DOHH2 (cell line): ENCODE measurements around the gene LCN9.

ENCODE experiments used
- EZH2phosphoT487 ChIP-seq: fragments of 200-600 bp; sonication (generic); IDR thresholded peaks from 2 replicates; pipeline ENCODE4 v1.6.1; 2017; ENCODE audit warnings: borderline replicate concordance, mild to moderate bottlenecking, antibody characterized with exemption, low read length, moderate library complexity, mixed read lengths
- TF ChIP-seq, protein P1 (sequence below): fragments of 200-600 bp; sonication (generic); IDR thresholded peaks from one replicate; pipeline ENCODE4 v1.5.1; 2014; ENCODE audit warnings: antibody characterized with exemption, mild to moderate bottlenecking, low read depth, low read length; ENCODE audit not compliant: poor library complexity, severe bottlenecking

DNA sequence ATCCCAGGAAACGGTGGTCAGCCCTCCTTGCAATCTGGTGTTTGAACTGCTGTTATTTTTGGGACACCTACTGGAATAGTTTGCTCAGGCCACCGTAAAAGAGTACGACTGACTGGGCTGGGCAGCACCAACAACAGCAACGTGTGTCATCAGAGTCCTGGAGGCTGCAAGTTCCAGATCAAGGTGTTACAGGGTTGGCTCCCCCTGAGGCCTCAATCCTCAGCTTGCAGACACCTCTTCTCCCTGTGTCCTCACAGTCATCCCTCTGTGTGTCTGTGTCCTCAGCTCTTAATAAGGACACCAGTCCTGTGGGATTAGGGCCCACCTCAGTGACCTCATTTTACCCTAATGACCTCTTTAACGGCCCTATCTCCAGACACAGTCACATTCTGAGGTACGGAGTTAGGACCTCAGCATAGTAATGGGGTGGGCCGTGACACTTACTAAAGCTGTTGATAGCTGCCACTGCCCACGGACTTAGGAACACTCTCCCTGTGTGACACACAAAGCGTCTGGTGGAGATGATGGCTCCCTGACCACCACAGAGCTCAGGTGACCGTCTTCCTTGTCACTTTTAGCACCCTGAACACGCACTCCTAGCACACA is 40.6 kb upstream of the LCN9 start:
- TF ChIP-seq, protein P1, sequence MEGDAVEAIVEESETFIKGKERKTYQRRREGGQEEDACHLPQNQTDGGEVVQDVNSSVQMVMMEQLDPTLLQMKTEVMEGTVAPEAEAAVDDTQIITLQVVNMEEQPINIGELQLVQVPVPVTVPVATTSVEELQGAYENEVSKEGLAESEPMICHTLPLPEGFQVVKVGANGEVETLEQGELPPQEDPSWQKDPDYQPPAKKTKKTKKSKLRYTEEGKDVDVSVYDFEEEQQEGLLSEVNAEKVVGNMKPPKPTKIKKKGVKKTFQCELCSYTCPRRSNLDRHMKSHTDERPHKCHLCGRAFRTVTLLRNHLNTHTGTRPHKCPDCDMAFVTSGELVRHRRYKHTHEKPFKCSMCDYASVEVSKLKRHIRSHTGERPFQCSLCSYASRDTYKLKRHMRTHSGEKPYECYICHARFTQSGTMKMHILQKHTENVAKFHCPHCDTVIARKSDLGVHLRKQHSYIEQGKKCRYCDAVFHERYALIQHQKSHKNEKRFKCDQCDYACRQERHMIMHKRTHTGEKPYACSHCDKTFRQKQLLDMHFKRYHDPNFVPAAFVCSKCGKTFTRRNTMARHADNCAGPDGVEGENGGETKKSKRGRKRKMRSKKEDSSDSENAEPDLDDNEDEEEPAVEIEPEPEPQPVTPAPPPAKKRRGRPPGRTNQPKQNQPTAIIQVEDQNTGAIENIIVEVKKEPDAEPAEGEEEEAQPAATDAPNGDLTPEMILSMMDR, result no peak
- TF ChIP-seq EZH2phosphoT487, result no peak
